GM18502 (cell line): ENCODE results near the gene GOPC.
"Not testable (repeated sequence)": the region's sequence is repeated elsewhere in the genome, so short reads cannot be mapped to it uniquely, and the experiment has no call there.

Experiments used
- ATAC-seq: cut with Tn5 transposase; IDR thresholded peaks from one replicate; pipeline ENCODE4 v1.9.1; 2021; ENCODE audit warnings: mild to moderate bottlenecking; ENCODE audit not compliant: unreplicated experiment, poor library complexity

GOPC gene

GRCh38 chr6:117521791-117522502 is 80.4 kb downstream of the GOPC start:
- no peak for ATAC-seq

DNA sequence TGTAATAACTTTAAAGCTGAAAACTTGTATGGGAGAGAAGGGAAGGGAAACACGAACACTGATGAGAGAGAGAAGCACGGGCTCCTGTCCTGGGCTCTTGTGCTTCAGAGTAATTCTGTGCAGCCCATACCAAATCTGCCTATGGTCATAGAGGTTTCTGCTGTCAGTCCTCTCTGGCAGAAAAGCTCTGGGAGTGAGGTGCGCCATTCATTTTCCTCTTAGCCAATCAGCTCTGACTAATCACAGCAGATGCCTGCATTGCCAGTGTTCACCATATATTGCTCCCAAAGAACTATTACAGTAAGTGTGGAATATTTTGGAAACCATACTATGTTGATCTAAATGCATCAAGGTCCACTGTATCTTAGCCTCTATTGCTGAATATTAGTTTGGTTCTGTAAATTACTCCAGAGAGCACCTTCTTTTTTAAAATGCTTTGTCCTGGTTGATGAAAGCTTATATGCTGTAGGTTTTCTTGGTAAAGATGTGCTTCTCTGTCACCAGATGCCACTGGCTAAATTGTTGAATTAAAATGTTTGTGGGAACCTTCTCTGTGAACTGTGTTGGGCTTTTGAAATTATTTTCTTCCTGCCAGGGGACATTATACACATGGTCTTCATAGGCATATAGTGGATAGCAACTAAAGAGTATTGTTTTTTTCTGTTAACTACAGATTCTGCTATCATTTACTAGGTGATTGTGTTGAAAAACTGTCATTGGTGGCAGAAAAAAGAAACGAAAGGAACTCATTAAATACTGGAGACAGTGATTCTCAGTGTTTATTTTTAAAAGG is 81.5 kb downstream of the GOPC start:
- no peak for ATAC-seq

DNA sequence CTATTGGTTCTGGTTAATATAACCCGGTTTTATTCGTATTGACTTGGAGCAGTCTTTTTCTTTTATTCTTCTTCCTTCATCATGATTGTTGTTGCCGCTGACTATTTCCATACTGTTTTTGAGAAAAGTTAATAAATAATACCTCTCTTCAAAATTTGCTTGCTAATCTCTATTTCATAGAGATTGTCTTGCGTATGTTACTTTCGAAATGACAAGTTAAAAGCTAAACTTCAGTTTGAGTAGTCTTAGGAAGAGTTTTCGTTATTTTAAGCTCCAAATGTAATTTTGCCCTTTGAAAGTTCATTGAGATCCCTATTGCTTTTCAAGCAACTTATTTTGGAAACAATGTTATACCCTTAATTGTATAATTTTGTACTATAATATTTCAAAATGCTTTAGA is 83.4 kb downstream of the GOPC start:
- no peak for ATAC-seq

- ATAC-seq: not testable (repeated sequence)
Measured at GRCh38 chr6:117517995-117518394, 84.3 kb downstream of the GOPC start.

DNA sequence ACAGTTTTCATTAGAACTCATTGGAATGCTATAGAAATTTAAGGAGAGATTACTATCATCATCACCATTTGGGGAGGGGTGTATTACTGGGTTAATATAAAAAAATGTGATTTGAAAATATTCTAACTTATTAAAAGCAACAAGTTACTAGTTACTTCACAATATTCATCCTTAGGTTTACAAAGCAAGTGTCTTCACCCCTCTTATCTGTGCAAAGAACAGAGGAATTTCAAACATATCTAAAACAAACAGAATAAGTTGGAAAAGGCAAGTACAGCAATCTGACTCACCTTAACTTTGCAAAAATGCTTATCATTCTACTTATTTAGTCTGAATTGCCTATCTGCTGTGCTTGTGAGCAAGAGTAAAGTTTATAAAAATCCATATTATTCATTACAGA is 87.0 kb downstream of the GOPC start:
- no peak for ATAC-seq

GRCh38 chr6:117514655-117515054 is 87.7 kb downstream of the GOPC start:
- ATAC-seq: no peak

GRCh38 chr6:117513778-117514365 is 88.4 kb downstream of the GOPC start:
- no peak for ATAC-seq

GRCh38 chr6:117512987-117513573 is 89.2 kb downstream of the GOPC start:
- ATAC-seq: no peak

GRCh38 chr6:117512056-117512828 is 90.1 kb downstream of the GOPC start:
- no peak for ATAC-seq
